ENCODE measurements around the gene QRSL1. TPM values are rescaled to one million over a fixed set of nuclear protein-coding genes. Genes with fewer than 3 reads are reported as not detected.

QRSL1 gene
- total RNA-seq, 1 donor from 2014 or later: 18.4 TPM

DNA sequence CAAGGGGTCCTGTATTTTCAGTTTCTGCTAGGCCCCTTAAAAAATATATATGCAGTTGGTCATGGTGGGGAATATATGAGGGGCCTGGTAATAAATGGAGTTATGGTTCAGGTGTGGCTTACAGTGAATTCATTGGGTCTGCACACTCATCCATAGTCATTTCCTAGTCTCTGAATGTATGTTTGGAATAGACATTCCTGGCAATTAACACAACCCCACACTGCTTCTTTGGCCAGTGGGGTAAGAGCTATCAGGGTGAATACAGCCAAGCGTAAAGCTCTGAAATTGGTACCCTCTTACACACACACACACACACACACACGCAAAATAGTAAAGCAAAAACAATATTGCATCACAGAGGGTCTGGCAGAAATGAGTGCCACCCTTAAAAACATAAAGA lies 56.5 kb downstream of the QRSL1 start:
- TF ChIP-seq CTCF (IDR thresholded peaks at IDR 0.05; ENCODE audit: insufficient read depth, low read length, poor library complexity, severe bottlenecking): no peak
- Histone ChIP-seq H3K36me3 (ENCODE audit: control insufficient read depth, insufficient read depth, low read length) (no peaks in the 10 kb centered on the region), H3K27me3 (ENCODE audit: control insufficient read depth, insufficient read depth, low read length) (no peaks in the 10 kb centered on the region), H3K4me3 (ENCODE audit: low read depth, low read length) (no peak overlapping the region)
- DNase-seq (ENCODE audit: low read depth): no peak

GRCh38 chr6:106688177-106688951 lies 59.0 kb downstream of the QRSL1 start:
- peak; percentile 19 for TF ChIP-seq CTCF (IDR thresholded peaks at IDR 0.05; ENCODE audit: insufficient read depth, low read length, poor library complexity, severe bottlenecking)
- Histone ChIP-seq H3K4me3 (ENCODE audit: low read depth, low read length) (no peak overlapping the region), H3K27me3 (ENCODE audit: control insufficient read depth, insufficient read depth, low read length) (no peaks in the 10 kb centered on the region), H3K36me3 (ENCODE audit: control insufficient read depth, insufficient read depth, low read length) (no peaks in the 10 kb centered on the region)
- no peak for DNase-seq (ENCODE audit: low read depth)

- no peak for TF ChIP-seq CTCF (IDR thresholded peaks at IDR 0.05; ENCODE audit: insufficient read depth, low read length, poor library complexity, severe bottlenecking)
- peak; percentile 81 for DNase-seq (ENCODE audit: low read depth)
- no peaks in the 10 kb centered on the region for H3K27me3 ChIP-seq (ENCODE audit: control insufficient read depth, insufficient read depth, low read length)
- no peak overlapping the region for H3K4me3 ChIP-seq (ENCODE audit: low read depth, low read length)
- H3K36me3 ChIP-seq (ENCODE audit: control insufficient read depth, insufficient read depth, low read length): no peaks in the 10 kb centered on the region
These were observed 62.9 kb downstream of the QRSL1 start for GRCh38 chr6:106692112-106692818.

DNA sequence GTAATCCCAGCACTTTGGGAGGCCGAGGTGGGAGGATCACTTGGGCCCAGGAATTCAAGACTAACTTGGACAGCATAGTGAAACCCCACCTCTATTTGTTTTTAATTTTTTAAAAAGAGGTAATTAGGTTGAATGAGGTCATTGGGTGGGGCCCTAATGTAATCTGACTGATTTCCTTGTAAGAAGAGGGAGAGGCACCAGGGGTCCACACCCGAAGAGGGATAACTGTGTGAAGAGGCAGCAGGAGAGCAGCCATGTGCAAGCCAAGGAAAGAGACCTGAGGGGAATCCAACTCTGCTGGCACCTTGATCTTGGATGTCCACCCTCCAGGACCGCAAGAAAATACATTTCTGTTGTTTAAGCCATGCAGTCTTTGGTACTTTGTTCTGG lies 63.4 kb downstream of the QRSL1 start:
- no peak for DNase-seq (ENCODE audit: low read depth)
- Histone ChIP-seq H3K27me3 (ENCODE audit: control insufficient read depth, insufficient read depth, low read length) (no peaks in the 10 kb centered on the region), H3K36me3 (ENCODE audit: control insufficient read depth, insufficient read depth, low read length) (no peaks in the 10 kb centered on the region), H3K4me3 (ENCODE audit: low read depth, low read length) (no peak overlapping the region)
- TF ChIP-seq CTCF (IDR thresholded peaks at IDR 0.05; ENCODE audit: insufficient read depth, low read length, poor library complexity, severe bottlenecking): no peak

- no peaks in the 10 kb centered on the region for H3K36me3 ChIP-seq (ENCODE audit: control insufficient read depth, insufficient read depth, low read length)
- TF ChIP-seq CTCF (IDR thresholded peaks at IDR 0.05; ENCODE audit: insufficient read depth, low read length, poor library complexity, severe bottlenecking): no peak
- H3K27me3 ChIP-seq (ENCODE audit: control insufficient read depth, insufficient read depth, low read length): no peaks in the 10 kb centered on the region
- no peak overlapping the region for H3K4me3 ChIP-seq (ENCODE audit: low read depth, low read length)
- DNase-seq (ENCODE audit: low read depth): no peak
These were observed 64.0 kb downstream of the QRSL1 start for GRCh38 chr6:106693418-106693817.

All from kidney epithelial cell (primary cell).